Neural cell (in vitro differentiated cells): Measurements from ENCODE around the gene ZNF580.

Experiments
- CTCF ChIP-seq: fragments of 450-650 bp; IDR thresholded peaks from 2 replicates; pipeline ENCODE4 v1.5.1; 2014; ENCODE audit warnings: antibody characterized with exemption, mild to moderate bottlenecking, moderate library complexity; ENCODE audit not compliant: poor library complexity, severe bottlenecking
- EZH2 ChIP-seq: fragments of 200-600, 300-800 bp; shearing (Covaris generic), sonication (generic); IDR thresholded peaks from 2 replicates; pipeline ENCODE4 v1.6.1; 2014; ENCODE audit warnings: antibody characterized with exemption, low read length, borderline replicate concordance, mild to moderate bottlenecking; ENCODE audit not compliant: insufficient read depth, poor library complexity, severe bottlenecking
- REST ChIP-seq: IDR thresholded peaks from 2 replicates; pipeline ENCODE4 v1.6.1; 2012; ENCODE audit warnings: borderline replicate concordance

- no peak for TF ChIP-seq EZH2
- no peak for TF ChIP-seq CTCF
- TF ChIP-seq REST, result no peak
Measured at GRCh38 chr19:55620410-55621204, 20.2 kb upstream of the ZNF580 start.
